Inferior parietal cortex (tissue), 1 donor: ENCODE results near the gene NPM1.

Source experiments
- DNase-seq: peaks from one replicate; pipeline ENCODE4 v3.0.0-alpha.2; 2016; ENCODE audit errors: extremely low spot score

NPM1 gene

GRCh38 chr5:171428168-171428696 lies 40.6 kb downstream of the NPM1 start:
- DNase-seq = no peak

- DNase-seq = no peak
Measured at GRCh38 chr5:171428809-171429542, 41.3 kb downstream of the NPM1 start.

- no peak for DNase-seq
Measured at GRCh38 chr5:171429543-171429910, 41.9 kb downstream of the NPM1 start.

- no peak for DNase-seq
Measured at GRCh38 chr5:171431251-171431777, 43.7 kb downstream of the NPM1 start.

- DNase-seq = no peak
Measured at GRCh38 chr5:171432076-171432475, 44.4 kb downstream of the NPM1 start.

- no peak for DNase-seq
Measured at GRCh38 chr5:171432583-171433351, 45.1 kb downstream of the NPM1 start.

GRCh38 chr5:171433352-171433698 lies 45.7 kb downstream of the NPM1 start:
- DNase-seq = no peak

- DNase-seq = no peak
Measured at GRCh38 chr5:171433982-171434676, 46.5 kb downstream of the NPM1 start.

GRCh38 chr5:171434874-171435273 lies 47.2 kb downstream of the NPM1 start:
- DNase-seq = no peak

GRCh38 chr5:171435908-171436307 lies 48.3 kb downstream of the NPM1 start:
- DNase-seq = no peak

GRCh38 chr5:171436804-171437285 lies 49.2 kb downstream of the NPM1 start:
- DNase-seq = no peak

GRCh38 chr5:171437286-171437821 lies 49.7 kb downstream of the NPM1 start:
- DNase-seq = no peak

- no peak for DNase-seq
Measured at GRCh38 chr5:171438738-171439137, 51.1 kb downstream of the NPM1 start.

GRCh38 chr5:171441246-171441791 lies 53.7 kb downstream of the NPM1 start:
- no peak for DNase-seq

GRCh38 chr5:171442287-171443042 lies 54.8 kb downstream of the NPM1 start:
- no peak for DNase-seq

GRCh38 chr5:171444582-171444981 lies 56.9 kb downstream of the NPM1 start:
- DNase-seq = no peak

- DNase-seq = peak; percentile 17
Measured at GRCh38 chr5:171445644-171446516, 58.2 kb downstream of the NPM1 start.

- DNase-seq = no peak
Measured at GRCh38 chr5:171447226-171447625, 59.6 kb downstream of the NPM1 start.

GRCh38 chr5:171449426-171449825 lies 61.8 kb downstream of the NPM1 start:
- no peak for DNase-seq
